Measurements from ENCODE around the gene SH3RF3.

Gene SH3RF3

GRCh38 chr2:109243526-109244303 is 114.7 kb downstream of the SH3RF3 start:
- TF ChIP-seq CTCF (IDR thresholded peaks at IDR 0.05; ENCODE audit: control insufficient read depth, insufficient read depth, low read depth, low read length, missing control alignments): no peak
- no peak for DNase-seq (ENCODE audit: low read depth)
- no peak overlapping the region for H3K4me3 ChIP-seq (ENCODE audit: control insufficient read depth, low read depth, low read length)

- TF ChIP-seq CTCF (IDR thresholded peaks at IDR 0.05; ENCODE audit: control insufficient read depth, insufficient read depth, low read depth, low read length, missing control alignments): no peak
- no peak for DNase-seq (ENCODE audit: low read depth)
- no peak overlapping the region for H3K4me3 ChIP-seq (ENCODE audit: control insufficient read depth, low read depth, low read length)
Observed at GRCh38 chr2:109244304-109244582, 115.2 kb downstream of the SH3RF3 start.

GRCh38 chr2:109244750-109245382 is 115.9 kb downstream of the SH3RF3 start:
- no peak for DNase-seq (ENCODE audit: low read depth)
- TF ChIP-seq CTCF (IDR thresholded peaks at IDR 0.05; ENCODE audit: control insufficient read depth, insufficient read depth, low read depth, low read length, missing control alignments): no peak
- no peak overlapping the region for H3K4me3 ChIP-seq (ENCODE audit: control insufficient read depth, low read depth, low read length)

GRCh38 chr2:109246176-109246575 is 117.2 kb downstream of the SH3RF3 start:
- TF ChIP-seq CTCF (IDR thresholded peaks at IDR 0.05; ENCODE audit: control insufficient read depth, insufficient read depth, low read depth, low read length, missing control alignments): no peak
- no peak overlapping the region for H3K4me3 ChIP-seq (ENCODE audit: control insufficient read depth, low read depth, low read length)
- DNase-seq (ENCODE audit: low read depth): no peak

GRCh38 chr2:109246616-109247015 is 117.6 kb downstream of the SH3RF3 start:
- DNase-seq (ENCODE audit: low read depth): no peak
- no peak overlapping the region for H3K4me3 ChIP-seq (ENCODE audit: control insufficient read depth, low read depth, low read length)
- TF ChIP-seq CTCF (IDR thresholded peaks at IDR 0.05; ENCODE audit: control insufficient read depth, insufficient read depth, low read depth, low read length, missing control alignments): no peak

GRCh38 chr2:109247340-109247739 is 118.3 kb downstream of the SH3RF3 start:
- no peak overlapping the region for H3K4me3 ChIP-seq (ENCODE audit: control insufficient read depth, low read depth, low read length)
- TF ChIP-seq CTCF (IDR thresholded peaks at IDR 0.05; ENCODE audit: control insufficient read depth, insufficient read depth, low read depth, low read length, missing control alignments): no peak
- DNase-seq (ENCODE audit: low read depth): no peak
